Measurements from ENCODE around the gene ZBED1.

DNA sequence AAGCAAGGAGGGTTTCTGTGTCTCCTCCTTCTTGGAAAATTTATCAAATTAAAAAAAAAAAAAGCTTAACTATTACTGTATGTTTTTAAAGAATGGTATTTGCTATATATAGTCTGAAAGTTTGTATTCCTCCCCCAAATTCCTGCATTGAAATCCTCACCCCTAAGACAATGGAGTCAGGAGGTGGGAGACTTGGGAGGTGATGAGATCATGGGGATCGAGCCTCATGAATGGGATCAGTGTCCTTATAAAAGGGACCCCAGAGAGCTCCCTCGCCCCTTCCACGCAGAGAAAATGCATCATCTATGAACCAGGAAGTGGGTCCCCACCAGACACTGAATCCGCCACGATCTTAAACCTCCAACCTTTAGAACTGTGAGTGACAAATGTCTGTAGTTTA lies 50.1 kb downstream of the ZBED1 start:
- TF ChIP-seq, protein P1, sequence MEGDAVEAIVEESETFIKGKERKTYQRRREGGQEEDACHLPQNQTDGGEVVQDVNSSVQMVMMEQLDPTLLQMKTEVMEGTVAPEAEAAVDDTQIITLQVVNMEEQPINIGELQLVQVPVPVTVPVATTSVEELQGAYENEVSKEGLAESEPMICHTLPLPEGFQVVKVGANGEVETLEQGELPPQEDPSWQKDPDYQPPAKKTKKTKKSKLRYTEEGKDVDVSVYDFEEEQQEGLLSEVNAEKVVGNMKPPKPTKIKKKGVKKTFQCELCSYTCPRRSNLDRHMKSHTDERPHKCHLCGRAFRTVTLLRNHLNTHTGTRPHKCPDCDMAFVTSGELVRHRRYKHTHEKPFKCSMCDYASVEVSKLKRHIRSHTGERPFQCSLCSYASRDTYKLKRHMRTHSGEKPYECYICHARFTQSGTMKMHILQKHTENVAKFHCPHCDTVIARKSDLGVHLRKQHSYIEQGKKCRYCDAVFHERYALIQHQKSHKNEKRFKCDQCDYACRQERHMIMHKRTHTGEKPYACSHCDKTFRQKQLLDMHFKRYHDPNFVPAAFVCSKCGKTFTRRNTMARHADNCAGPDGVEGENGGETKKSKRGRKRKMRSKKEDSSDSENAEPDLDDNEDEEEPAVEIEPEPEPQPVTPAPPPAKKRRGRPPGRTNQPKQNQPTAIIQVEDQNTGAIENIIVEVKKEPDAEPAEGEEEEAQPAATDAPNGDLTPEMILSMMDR (IDR thresholded peaks at IDR 0.05; ENCODE audit: low read depth, low read length) = no peak
- no peak for TF ChIP-seq POLR2A (IDR thresholded peaks at IDR 0.05; ENCODE audit: extremely low read depth, insufficient read length)

Data from NB4 (cell line).